Gastrocnemius medialis (tissue), 4 donors: ENCODE data around the gene SDF2L1.

ENCODE experiments used
- POLR2A ChIP-seq, 2 donors: fragments of 450-650 bp; IDR thresholded peaks; one replicate each; pipeline ENCODE4 v1.6.1; 2017; ENCODE audit warnings: antibody characterized with exemption in 2 of 2, mild to moderate bottlenecking in 2 of 2, moderate library complexity in 2 of 2
- TF ChIP-seq, protein P1 (sequence below), 5 experiments: fragments of 450-650 bp in 3 of 5; fragments of 200-600 bp in 2 of 5; sonication (generic) in 2 of 5; IDR thresholded peaks in 4 of 5; conservative IDR thresholded peaks in 1 of 5; 1 replicate in 4 of 5; 2 replicates in 1 of 5; pipeline ENCODE4 v1.5.1; 2016 to 2019; ENCODE audit warnings: antibody characterized with exemption in 5 of 5, mild to moderate bottlenecking in 3 of 5, moderate library complexity in 3 of 5

DNA sequence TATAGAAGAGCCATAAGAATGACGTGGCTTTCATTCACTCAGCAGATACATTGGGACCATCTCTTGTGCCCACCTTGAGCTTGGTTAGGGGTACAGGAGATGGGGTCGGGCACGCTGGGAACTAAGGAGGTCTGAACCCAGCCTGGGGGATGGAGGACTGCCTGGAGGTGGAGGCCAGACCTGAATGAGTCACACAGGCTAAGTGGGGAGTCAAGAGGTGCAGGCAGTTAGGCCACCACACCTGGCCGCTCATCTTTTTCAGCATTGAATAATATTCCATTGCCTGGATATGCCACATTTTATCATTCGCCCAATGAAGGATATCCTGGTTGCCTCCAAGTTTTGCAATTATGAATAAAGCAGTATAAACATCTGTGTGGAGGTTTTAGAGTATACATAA lies 19.9 kb downstream of the SDF2L1 start:
- TF ChIP-seq POLR2A (IDR thresholded peaks at IDR 0.05) = no peak
- TF ChIP-seq, protein P1, sequence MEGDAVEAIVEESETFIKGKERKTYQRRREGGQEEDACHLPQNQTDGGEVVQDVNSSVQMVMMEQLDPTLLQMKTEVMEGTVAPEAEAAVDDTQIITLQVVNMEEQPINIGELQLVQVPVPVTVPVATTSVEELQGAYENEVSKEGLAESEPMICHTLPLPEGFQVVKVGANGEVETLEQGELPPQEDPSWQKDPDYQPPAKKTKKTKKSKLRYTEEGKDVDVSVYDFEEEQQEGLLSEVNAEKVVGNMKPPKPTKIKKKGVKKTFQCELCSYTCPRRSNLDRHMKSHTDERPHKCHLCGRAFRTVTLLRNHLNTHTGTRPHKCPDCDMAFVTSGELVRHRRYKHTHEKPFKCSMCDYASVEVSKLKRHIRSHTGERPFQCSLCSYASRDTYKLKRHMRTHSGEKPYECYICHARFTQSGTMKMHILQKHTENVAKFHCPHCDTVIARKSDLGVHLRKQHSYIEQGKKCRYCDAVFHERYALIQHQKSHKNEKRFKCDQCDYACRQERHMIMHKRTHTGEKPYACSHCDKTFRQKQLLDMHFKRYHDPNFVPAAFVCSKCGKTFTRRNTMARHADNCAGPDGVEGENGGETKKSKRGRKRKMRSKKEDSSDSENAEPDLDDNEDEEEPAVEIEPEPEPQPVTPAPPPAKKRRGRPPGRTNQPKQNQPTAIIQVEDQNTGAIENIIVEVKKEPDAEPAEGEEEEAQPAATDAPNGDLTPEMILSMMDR (IDR thresholded peaks at IDR 0.05 in 4 of 5, conservative IDR thresholded peaks at IDR 0.05 in 1 of 5) = no peak
